B cell (primary cell): ENCODE results near the gene SELENOF. TPM values are rescaled to one million over a fixed set of nuclear protein-coding genes. Genes with fewer than 3 reads are reported as not detected.

Experiments used
- ATAC-seq: fragments of 200-7000 bp; cut with Tn5 transposase; one replicate; pipeline ENCODE4 v1.10.0; 2021; ENCODE audit warnings: low read depth, mild to moderate bottlenecking, moderate number of reproducible peaks, moderate library complexity
- CTCF ChIA-PET: fragments of 350-600 bp; sonication (Branson Sonifier 250); formaldehyde crosslinking; loops from one replicate; lab custom pipeline; 2021; ENCODE audit warnings: antibody characterized with exemption, inconsistent platforms; lab: Charles Lee
- POLR2A ChIA-PET: fragments of 350-600 bp; sonication (Branson Sonifier 250); formaldehyde crosslinking; loops from one replicate; lab custom pipeline; 2021; ENCODE audit warnings: antibody characterized with exemption; lab: Charles Lee
- DNase-seq: peaks from one replicate; pipeline ENCODE4 v3.0.0; 2013
- H2AFZ ChIP-seq: 2 replicates; pipeline ENCODE4 v1.6.1; 2012; ENCODE audit warnings: mild to moderate bottlenecking, low read depth, low read length; ENCODE audit not compliant: insufficient read depth, poor library complexity, severe bottlenecking
- H3K27ac ChIP-seq, 2 donors: 1 replicate in 1 of 2; 2 replicates in 1 of 2; pipeline ENCODE4 v1.5.1; 2012 to 2013; ENCODE audit warnings: low read length in 2 of 2, mild to moderate bottlenecking in 2 of 2, moderate library complexity in 1 of 2
- H3K27me3 ChIP-seq, 4 experiments: fragments of 200-600 bp in 1 of 4; sonication (generic) in 1 of 4; replicated peaks in 1 of 4; 1 replicate in 2 of 4; 2 replicates in 2 of 4; pipeline versions ENCODE4 v1.6.1 to v1.7.0; 2013 to 2016; ENCODE audit warnings: low read length in 3 of 4, mild to moderate bottlenecking in 2 of 4, mixed read lengths in 1 of 4, moderate library complexity in 1 of 4; ENCODE audit not compliant: insufficient read depth in 4 of 4, control insufficient read depth in 3 of 4; ENCODE audit errors: control extremely low read depth in 1 of 4
- H3K36me3 ChIP-seq, 2 experiments: replicated peaks in 1 of 2; 1 replicate in 1 of 2; 2 replicates in 1 of 2; pipeline versions ENCODE4 v1.6.1 to v1.7.1; 2013; ENCODE audit warnings: low read length in 1 of 2; ENCODE audit not compliant: insufficient read depth in 2 of 2, control insufficient read depth in 1 of 2; ENCODE audit errors: control extremely low read depth in 1 of 2, extremely low read depth in 1 of 2
- H3K4me1 ChIP-seq, 2 donors: fragments of 200-600 bp in 1 of 2; sonication (generic) in 1 of 2; 1 replicate in 1 of 2; 2 replicates in 1 of 2; pipeline versions ENCODE4 v1.5.1 to v1.6.1; 2013 to 2017; ENCODE audit warnings: low read length in 2 of 2; ENCODE audit not compliant: control insufficient read depth in 2 of 2, insufficient read depth in 2 of 2
- H3K4me2 ChIP-seq: replicated peaks from 2 replicates; pipeline ENCODE3; 2012; ENCODE audit warnings: mild to moderate bottlenecking, low read depth, low read length; ENCODE audit not compliant: poor library complexity, severe bottlenecking
- H3K4me3 ChIP-seq, 5 experiments: fragments of 200-600 bp in 1 of 5; sonication (generic) in 1 of 5; 1 replicate in 3 of 5; 2 replicates in 2 of 5; pipeline versions ENCODE4 v1.5.1 to v1.7.0; 2011 to 2016; ENCODE audit warnings: low read length in 4 of 5, mild to moderate bottlenecking in 4 of 5, low read depth in 2 of 5, control low read depth in 1 of 5, moderate library complexity in 1 of 5; ENCODE audit not compliant: insufficient read depth in 1 of 5; ENCODE audit errors: control extremely low read depth in 1 of 5, extremely low read depth in 1 of 5
- H3K79me2 ChIP-seq: fragments of 200-600 bp; sonication (generic); one replicate; pipeline ENCODE4 v1.6.0; 2016; ENCODE audit warnings: low read length; ENCODE audit not compliant: control insufficient read depth, insufficient read depth
- H3K9ac ChIP-seq: fragments of 200-600 bp; sonication (generic); 2 replicates; pipeline ENCODE4 v1.6.1; 2017; ENCODE audit warnings: mild to moderate bottlenecking, low read length, moderate library complexity
- H3K9me3 ChIP-seq, 3 donors: one replicate each; pipeline versions ENCODE4 v1.6.1 to v1.7.1; 2013; ENCODE audit warnings: low read length in 2 of 3; ENCODE audit not compliant: control insufficient read depth in 2 of 3, insufficient read depth in 1 of 3; ENCODE audit errors: control extremely low read depth in 1 of 3
- H4K20me1 ChIP-seq: 2 replicates; pipeline ENCODE4 v1.6.0; 2012; ENCODE audit warnings: mild to moderate bottlenecking, low read length; ENCODE audit not compliant: insufficient read depth, control insufficient read depth, poor library complexity, severe bottlenecking
- H3K27ac Mint-ChIP-seq: one replicate; pipeline ENCODE4 v1.8.0; 2021; ENCODE audit warnings: mixed read lengths
- H3K27me3 Mint-ChIP-seq: one replicate; pipeline ENCODE4 v1.8.0; 2021; ENCODE audit warnings: mixed read lengths
- H3K4me1 Mint-ChIP-seq: one replicate; pipeline ENCODE4 v1.8.0; 2021; ENCODE audit warnings: mixed read lengths
- H3K4me3 Mint-ChIP-seq: one replicate; pipeline ENCODE4 v1.8.0; 2021; ENCODE audit warnings: mixed read lengths
- H3K9me3 Mint-ChIP-seq: one replicate; pipeline ENCODE4 v1.8.0; 2022; ENCODE audit warnings: mixed read lengths; ENCODE audit not compliant: insufficient read depth
- CTCF ChIP-seq: fragments of 200-600 bp; IDR thresholded peaks from one replicate; pipeline ENCODE4 v1.8.0; 2022; ENCODE audit warnings: antibody characterized with exemption, mild to moderate bottlenecking
- EZH2 ChIP-seq: IDR thresholded peaks from 2 replicates; pipeline ENCODE4 v1.6.1; 2012; ENCODE audit warnings: borderline replicate concordance, low read depth, mild to moderate bottlenecking, moderate library complexity, low read length; ENCODE audit not compliant: insufficient read depth, poor library complexity, severe bottlenecking
- WGBS: methylation state at CpG from one replicate; pipeline ENCODE4 v1.1.5; 2013; ENCODE audit warnings: missing lambda C conversion rate; ENCODE audit not compliant: insufficient coverage; 5-methylcytosine and 5-hydroxymethylcytosine counted together
- intact Hi-C: fragments of 100-400 bp; cut with micrococcal nuclease; formaldehyde crosslinking; loops from one replicate; pipeline ENCODE4 v1.10.0; 2022
- polyA plus RNA-seq: library from polyadenylated mRNA; depleted of rRNA; stranded (reverse); fragments of >200 nt; gene quantifications from 2 replicates; pipeline ENCODE4 v1.2.3, GENCODE V29; 2012
- total RNA-seq, 2 donors: library from RNA; stranded (reverse); fragments of 120-200 nt in 1 of 2; gene quantifications; 1 replicate in 1 of 2; 2 replicates in 1 of 2; pipeline versions ENCODE4 v1.2.3 to v1.2.4, GENCODE V29; 2013 to 2022

The SELENOF gene
- total and polyA plus RNA-seq, 2 donors (not counting 1 experiment from before 2014, with no cell fraction given): 113 to 185 TPM

- Mint-ChIP-seq H3K4me3 (peak overlapping the region; percentile 78), H3K9me3 (no peaks in the 10 kb centered on the region), H3K4me1 (peaks cover 42% of the 10 kb centered on the region), H3K27ac (peak overlapping the region; percentile 92), H3K27me3 (no peaks in the 10 kb centered on the region)
- peak overlapping the region; percentile 62 for H3K4me2 ChIP-seq
- ATAC-seq (peak; percentile 19), DNase-seq (no peak)
- no peak overlapping the region for H2AFZ ChIP-seq
- peaks cover 0 to 3% (median 0%) of the 10 kb centered on the region in 3 donors for H3K9me3 ChIP-seq
- H4K20me1 ChIP-seq: no peaks in the 10 kb centered on the region
- ChIA-PET CTCF (interaction anchor here (1.3 kb wide), 1 partner anchor 219 kb away, joined by 4 read pairs; no protein-coding TSS in a partner anchor), POLR2A (no interaction called here)
- no peaks in the 10 kb centered on the region for H3K27me3 ChIP-seq
- intact Hi-C loops: loop anchor here (5.0 kb wide), 1 partner anchor 46 kb away; the partner anchor contains the start of genes HS2ST1 and SELENOF
- peak overlapping the region in 1 of 5 experiments; percentile 41 for H3K4me3 ChIP-seq
- H3K27ac ChIP-seq: peak overlapping the region; percentile 37 to 74
- peaks cover 0 to 5% of the 10 kb centered on the region in 2 experiments for H3K36me3 ChIP-seq
- H3K79me2 ChIP-seq: peaks cover 57% of the 10 kb centered on the region
- peak overlapping the region; percentile 24 for H3K9ac ChIP-seq
- no peak for TF ChIP-seq CTCF
- TF ChIP-seq EZH2: no peak
- H3K4me1 ChIP-seq: peaks cover 20 to 27% of the 10 kb centered on the region in 2 donors
Observed at GRCh38 chr1:86866665-86867064, 47.3 kb downstream of the SELENOF start.

- Histone ChIP-seq H3K4me3 (peak overlapping the region in 1 of 5 experiments; percentile 41), H3K9ac (peak overlapping the region; percentile 33), H2AFZ (no peak overlapping the region), H3K27ac (peak overlapping the region; percentile 74 to 76), H3K4me2 (peak overlapping the region; percentile 62), H3K36me3 (peaks cover 0 to 5% of the 10 kb centered on the region in 2 experiments), H3K9me3 (peaks cover 0 to 3% (median 0%) of the 10 kb centered on the region in 3 donors), H4K20me1 (no peaks in the 10 kb centered on the region), H3K4me1 (peaks cover 20 to 31% of the 10 kb centered on the region in 2 donors), H3K27me3 (no peaks in the 10 kb centered on the region), H3K79me2 (peaks cover 54% of the 10 kb centered on the region)
- peak; percentile 85 for ATAC-seq
- Mint-ChIP-seq H3K9me3 (no peaks in the 10 kb centered on the region), H3K4me1 (peaks cover 46% of the 10 kb centered on the region), H3K4me3 (peak overlapping the region; percentile 78), H3K27ac (peak overlapping the region; percentile 92), H3K27me3 (no peaks in the 10 kb centered on the region)
- ChIA-PET POLR2A (interaction anchor here (0.6 kb wide), 1 partner anchor 10 kb away, joined by 3 read pairs; no protein-coding TSS in a partner anchor), CTCF (interaction anchor here (1.3 kb wide), 1 partner anchor 219 kb away, joined by 4 read pairs; no protein-coding TSS in a partner anchor)
- intact Hi-C loops: loop anchor here (5.0 kb wide), 1 partner anchor 46 kb away; the partner anchor contains the start of genes HS2ST1 and SELENOF
- peak; percentile 79 for DNase-seq
- no CpG with 5 or more reads among the region's 6 CpGs for WGBS
- TF ChIP-seq CTCF: no peak
- no peak for TF ChIP-seq EZH2
Observed at GRCh38 chr1:86865973-86866637, 47.8 kb downstream of the SELENOF start.
